GM10847 (cell line): ENCODE data around the gene ARHGEF12.

Experiments
- POLR2A ChIP-seq: IDR thresholded peaks from 2 replicates; pipeline ENCODE4 v1.6.1; 2011; ENCODE audit not compliant: insufficient read length; ENCODE audit errors: extremely low read depth

The ARHGEF12 gene

GRCh38 chr11:120516461-120517389, 180.5 kb downstream of the ARHGEF12 start:
- no peak for TF ChIP-seq POLR2A

GRCh38 chr11:120517390-120517761, 181.2 kb downstream of the ARHGEF12 start:
- no peak for TF ChIP-seq POLR2A

DNA sequence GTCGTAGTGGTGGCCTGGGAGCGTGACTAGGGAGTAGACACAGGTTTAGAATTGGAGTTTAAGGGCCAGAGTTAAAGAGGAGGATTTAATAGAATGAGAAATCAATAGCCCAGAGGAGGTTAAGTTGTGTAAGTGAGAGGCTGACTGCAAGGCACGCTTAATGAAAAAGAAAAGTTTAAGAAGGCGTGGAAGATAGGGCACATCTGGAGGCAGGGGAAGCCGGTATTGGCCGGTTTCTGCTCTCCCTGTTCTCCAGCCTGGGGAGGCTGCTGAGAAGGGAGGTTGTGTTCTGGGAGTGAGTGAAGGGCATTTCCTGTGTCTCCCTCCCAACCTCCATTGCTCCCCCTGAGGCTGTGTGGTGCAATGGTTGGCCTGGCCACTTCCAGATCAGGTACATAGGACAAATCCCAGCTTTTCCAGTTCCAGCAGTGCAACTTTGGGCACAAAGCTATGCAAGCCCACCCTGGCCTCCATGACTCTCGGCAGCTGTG, 181.6 kb downstream of the ARHGEF12 start:
- TF ChIP-seq POLR2A, result no peak

DNA sequence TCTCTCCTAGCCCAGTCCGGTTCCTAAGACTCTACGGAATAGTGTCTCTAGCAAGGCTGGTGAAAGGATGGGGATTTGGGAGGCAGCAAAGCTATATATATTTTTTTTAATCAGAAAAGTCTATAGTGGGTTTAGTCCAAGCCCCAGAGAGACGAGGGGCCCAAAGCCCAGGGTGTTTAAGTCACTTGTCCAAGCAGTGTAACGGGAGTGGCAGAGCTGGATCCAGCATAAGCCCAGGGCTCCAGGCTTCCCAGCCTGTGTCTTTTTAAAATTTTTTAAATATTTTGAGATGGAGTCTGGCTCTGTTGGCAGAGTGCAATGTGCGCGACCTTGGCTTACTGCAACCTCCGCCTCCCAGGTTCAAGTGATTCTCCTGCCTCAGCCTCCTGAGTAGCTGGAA, 182.1 kb downstream of the ARHGEF12 start:
- no peak for TF ChIP-seq POLR2A

GRCh38 chr11:120519474-120519873, 183.3 kb downstream of the ARHGEF12 start:
- no peak for TF ChIP-seq POLR2A

DNA sequence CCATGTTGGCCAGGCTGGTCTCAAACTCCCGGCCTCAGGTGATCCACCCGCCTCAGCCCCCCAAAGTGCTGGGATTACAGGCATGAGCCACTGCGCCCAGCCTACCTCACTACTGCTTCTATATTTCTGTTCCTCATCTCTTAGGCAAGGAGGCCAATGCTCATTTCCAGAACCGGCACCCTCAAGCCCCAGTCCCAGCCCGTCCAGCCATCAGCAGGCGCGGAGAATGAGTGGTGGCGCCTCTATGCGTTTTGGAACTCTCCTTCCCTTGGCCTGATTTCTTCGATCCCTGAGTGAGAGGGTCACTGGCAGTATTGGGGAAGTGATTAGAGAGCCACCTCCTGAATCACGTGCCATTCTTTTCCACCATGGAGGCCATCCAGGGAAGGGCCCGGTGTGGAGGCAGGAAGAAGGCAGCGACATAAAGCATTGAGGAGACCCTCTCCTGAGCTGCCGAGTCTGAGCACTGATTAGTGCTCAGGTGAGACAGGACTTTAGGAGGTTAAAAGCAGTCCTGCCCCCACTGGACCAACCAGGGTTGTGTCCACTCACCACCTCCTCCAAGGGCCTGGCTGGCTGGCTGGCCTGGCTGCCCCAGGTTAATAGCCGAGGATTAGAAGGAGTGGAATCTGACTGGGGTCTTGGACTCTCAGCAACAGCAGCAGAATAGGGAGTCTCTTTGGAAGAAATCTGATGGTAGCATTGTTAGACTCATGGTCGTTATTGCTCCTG, 184.0 kb downstream of the ARHGEF12 start:
- no peak for TF ChIP-seq POLR2A

DNA sequence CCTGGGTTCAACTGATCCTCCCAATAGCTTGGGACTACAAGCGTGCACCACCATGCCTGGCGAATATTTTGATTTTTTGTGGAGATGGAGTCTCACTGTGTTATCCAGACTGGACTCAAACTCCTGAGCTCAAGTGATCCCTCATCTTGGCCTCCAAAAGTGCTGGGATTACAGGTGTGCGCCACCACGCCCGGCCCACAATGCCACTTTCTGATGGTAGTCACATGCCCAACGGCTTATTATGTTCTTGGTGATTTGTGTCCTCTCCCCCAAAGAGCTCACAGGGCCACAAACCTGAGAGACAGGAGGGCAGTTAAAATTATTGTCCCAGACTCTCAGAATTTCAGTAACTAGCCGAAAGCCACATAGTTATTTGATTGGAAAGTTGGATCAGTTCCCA, 185.0 kb downstream of the ARHGEF12 start:
- TF ChIP-seq POLR2A, result no peak

DNA sequence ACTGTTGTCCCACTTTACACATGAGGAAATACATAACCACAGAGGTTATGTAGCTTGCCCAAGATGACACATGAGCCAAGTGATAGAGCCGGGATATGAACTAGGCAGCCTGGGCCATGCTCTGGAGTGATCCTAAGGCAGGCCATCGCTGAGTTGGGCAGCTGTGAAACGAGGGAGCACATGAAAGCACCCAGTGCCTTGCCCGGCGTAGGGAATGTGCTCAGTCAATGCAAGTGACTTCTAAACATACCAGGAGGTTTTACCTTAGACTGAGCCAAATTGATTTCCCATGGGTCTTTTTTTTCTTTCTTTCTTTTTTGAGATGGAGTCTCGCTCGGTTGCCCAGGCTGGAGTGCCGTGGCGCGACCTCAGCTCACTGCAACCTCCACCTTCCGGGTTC, 185.8 kb downstream of the ARHGEF12 start:
- no peak for TF ChIP-seq POLR2A

GRCh38 chr11:120522736-120523135, 186.5 kb downstream of the ARHGEF12 start:
- no peak for TF ChIP-seq POLR2A

DNA sequence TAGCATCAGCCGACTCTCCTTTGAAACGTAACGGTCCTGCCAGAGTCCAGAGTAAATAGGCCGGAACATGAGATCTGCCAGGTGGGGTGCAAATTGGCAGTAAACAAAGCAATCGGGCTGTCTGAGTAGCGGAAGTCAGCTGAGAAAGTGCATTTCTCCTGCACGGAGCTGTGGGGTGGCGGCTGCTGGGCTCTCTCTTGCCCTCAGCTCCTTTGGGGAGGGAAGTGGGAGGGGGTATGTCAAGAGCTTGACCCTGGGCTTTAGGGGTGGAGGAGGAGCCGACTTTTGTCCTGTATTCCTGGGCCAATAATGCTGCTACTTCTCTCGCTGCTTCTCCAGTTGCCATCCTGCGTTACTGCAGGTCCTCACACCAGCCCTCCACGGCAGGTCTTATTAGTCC, 187.0 kb downstream of the ARHGEF12 start:
- no peak for TF ChIP-seq POLR2A

- TF ChIP-seq POLR2A, result no peak
Observed at GRCh38 chr11:120524536-120525085, 188.4 kb downstream of the ARHGEF12 start.

GRCh38 chr11:120525261-120526171, 189.3 kb downstream of the ARHGEF12 start:
- TF ChIP-seq POLR2A, result no peak

DNA sequence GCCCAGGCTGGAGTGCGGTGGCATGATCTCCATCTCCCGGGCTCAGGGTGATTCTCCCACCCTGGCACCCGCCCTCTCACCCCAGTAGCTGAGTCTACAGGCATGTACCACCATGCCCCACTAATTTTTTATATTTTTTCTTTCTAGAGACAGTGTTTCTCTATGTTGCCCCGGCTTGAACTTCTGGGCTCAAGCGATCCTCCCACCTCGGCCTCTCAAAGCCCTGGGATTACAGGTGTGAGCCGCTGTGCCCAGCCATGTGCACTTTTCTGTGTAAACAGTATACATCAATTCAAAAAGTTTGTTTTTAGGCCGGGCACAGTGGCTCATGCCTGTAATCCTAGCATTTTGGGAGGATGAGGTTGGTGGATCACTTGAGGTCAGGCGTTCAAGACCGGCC, 190.0 kb downstream of the ARHGEF12 start:
- TF ChIP-seq POLR2A, result no peak

- TF ChIP-seq POLR2A, result no peak
Observed at GRCh38 chr11:120527111-120527761, 191.0 kb downstream of the ARHGEF12 start.
